Osteocyte (in vitro differentiated cells): Measurements from ENCODE around the gene LRIG1. TPM values are rescaled to one million over a fixed set of nuclear protein-coding genes. Genes with fewer than 3 reads are reported as not detected.

Experiments
- DNase-seq: peaks from one replicate; pipeline ENCODE4 v3.0.0; 2021; ENCODE audit warnings: mixed read lengths; ENCODE audit not compliant: unreplicated experiment; ENCODE audit errors: extremely low spot score
- H3K27ac Mint-ChIP-seq: one replicate; pipeline ENCODE4 v1.8.0; 2021; ENCODE audit warnings: mild to moderate bottlenecking, mixed read lengths; ENCODE audit not compliant: unreplicated experiment
- H3K27me3 Mint-ChIP-seq: one replicate; pipeline ENCODE4 v1.8.0; 2021; ENCODE audit warnings: mixed read lengths; ENCODE audit not compliant: unreplicated experiment
- H3K36me3 Mint-ChIP-seq: one replicate; pipeline ENCODE4 v1.8.0; 2021; ENCODE audit warnings: mixed read lengths; ENCODE audit not compliant: unreplicated experiment
- H3K4me1 Mint-ChIP-seq: one replicate; pipeline ENCODE4 v1.8.0; 2021; ENCODE audit warnings: mixed read lengths; ENCODE audit not compliant: unreplicated experiment
- H3K4me3 Mint-ChIP-seq: one replicate; pipeline ENCODE4 v1.8.0; 2021; ENCODE audit warnings: mild to moderate bottlenecking, moderate library complexity, mixed read lengths; ENCODE audit not compliant: unreplicated experiment
- H3K9me3 Mint-ChIP-seq: one replicate; pipeline ENCODE4 v1.8.0; 2021; ENCODE audit warnings: mixed read lengths; ENCODE audit not compliant: unreplicated experiment
- CTCF ChIP-seq: fragments of 200-600 bp; sonication (generic); IDR thresholded peaks from 2 replicates; pipeline ENCODE4 v1.5.0; 2021; ENCODE audit warnings: antibody characterized with exemption, mild to moderate bottlenecking, moderate library complexity
- total RNA-seq: library from RNA; stranded (reverse); gene quantifications from 2 replicates; pipeline ENCODE4 v1.2.1, GENCODE V29; 2021

The LRIG1 gene
- total RNA-seq, 1 donor from 2014 or later, result 60.8 TPM

DNA sequence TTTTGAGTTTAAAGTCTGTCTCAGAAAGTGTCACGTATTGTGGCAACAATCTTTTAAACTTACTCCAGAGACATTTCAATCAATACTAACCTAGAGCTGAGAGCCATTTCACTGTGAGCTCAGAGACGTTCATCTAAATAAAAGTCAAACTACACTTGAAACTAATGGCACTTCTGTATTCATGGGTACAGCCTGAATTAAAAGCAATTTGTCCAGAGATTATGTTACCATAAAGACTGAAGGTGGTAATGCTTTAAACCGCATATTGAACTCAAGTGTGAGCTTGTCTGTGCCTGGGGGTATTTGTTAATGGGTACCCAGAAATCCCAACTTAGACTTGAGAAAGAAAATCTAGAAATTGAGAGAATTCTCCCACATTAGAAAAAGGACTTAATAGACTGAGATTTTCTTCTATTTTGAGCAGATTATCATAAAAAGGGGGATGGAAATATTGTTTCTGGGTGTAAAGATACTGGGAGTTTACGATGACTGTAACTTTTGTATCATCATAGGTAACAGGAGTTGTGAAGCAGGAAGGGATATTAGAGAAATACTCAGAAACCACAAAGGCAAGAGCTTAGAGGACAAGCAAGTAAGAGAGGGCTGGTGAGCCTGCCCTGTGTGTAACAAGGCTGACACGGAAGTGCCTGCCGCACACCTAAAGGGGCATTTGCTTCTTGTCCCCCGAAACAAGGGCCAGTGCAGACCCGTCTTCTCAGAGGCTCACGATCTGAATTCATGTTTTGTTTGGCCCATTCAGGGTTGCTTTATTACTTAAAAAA lies 36.9 kb downstream of the LRIG1 start:
- no peak for DNase-seq
- Mint-ChIP-seq H3K4me3 (no peak overlapping the region), H3K27me3 (no peaks in the 10 kb centered on the region), H3K9me3 (no peaks in the 10 kb centered on the region), H3K4me1 (peaks cover 46% of the 10 kb centered on the region), H3K36me3 (peaks cover 22% of the 10 kb centered on the region), H3K27ac (no peak overlapping the region)
- TF ChIP-seq CTCF, result no peak

DNA sequence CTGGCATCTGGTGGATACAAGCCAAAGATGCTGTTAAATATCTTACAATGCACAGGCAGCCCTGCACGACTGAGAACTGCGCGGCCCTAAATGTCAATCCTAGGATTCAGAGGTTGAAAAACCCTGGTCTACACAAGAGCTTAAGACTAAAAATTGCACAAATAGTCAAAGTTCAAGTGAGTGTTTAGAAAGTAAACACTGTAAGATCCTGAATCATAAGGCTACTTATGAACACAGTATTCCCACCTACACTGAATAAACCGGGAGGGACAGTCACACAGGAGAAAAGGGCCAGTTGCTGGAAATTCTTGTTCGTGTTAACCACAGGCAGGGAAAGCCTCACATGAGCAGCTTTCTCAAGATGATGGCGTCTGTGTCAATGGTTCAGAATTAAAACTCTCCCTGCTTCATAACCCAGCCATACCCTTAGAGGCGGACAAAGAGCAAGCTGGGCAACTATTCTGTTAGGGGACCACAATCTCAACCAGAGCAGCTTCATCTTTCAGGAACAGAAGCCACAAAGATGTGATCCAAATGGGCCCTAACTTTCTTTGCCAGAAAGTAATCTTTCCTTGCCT lies 37.7 kb downstream of the LRIG1 start:
- peak overlapping the region; percentile 23 for H3K27ac Mint-ChIP-seq
- H3K4me1 Mint-ChIP-seq, result peaks cover 40% of the 10 kb centered on the region
- no peak for TF ChIP-seq CTCF
- no peak for DNase-seq
- no peaks in the 10 kb centered on the region for H3K27me3 Mint-ChIP-seq
- H3K9me3 Mint-ChIP-seq, result no peaks in the 10 kb centered on the region
- H3K4me3 Mint-ChIP-seq, result no peak overlapping the region
- H3K36me3 Mint-ChIP-seq, result peaks cover 18% of the 10 kb centered on the region

GRCh38 chr3:66457252-66457651 lies 43.6 kb downstream of the LRIG1 start:
- TF ChIP-seq CTCF, result no peak
- Mint-ChIP-seq H3K27me3 (no peaks in the 10 kb centered on the region), H3K27ac (no peak overlapping the region), H3K36me3 (peaks cover 31% of the 10 kb centered on the region), H3K4me3 (no peak overlapping the region), H3K4me1 (peaks cover 15% of the 10 kb centered on the region), H3K9me3 (no peaks in the 10 kb centered on the region)
- DNase-seq, result no peak

DNA sequence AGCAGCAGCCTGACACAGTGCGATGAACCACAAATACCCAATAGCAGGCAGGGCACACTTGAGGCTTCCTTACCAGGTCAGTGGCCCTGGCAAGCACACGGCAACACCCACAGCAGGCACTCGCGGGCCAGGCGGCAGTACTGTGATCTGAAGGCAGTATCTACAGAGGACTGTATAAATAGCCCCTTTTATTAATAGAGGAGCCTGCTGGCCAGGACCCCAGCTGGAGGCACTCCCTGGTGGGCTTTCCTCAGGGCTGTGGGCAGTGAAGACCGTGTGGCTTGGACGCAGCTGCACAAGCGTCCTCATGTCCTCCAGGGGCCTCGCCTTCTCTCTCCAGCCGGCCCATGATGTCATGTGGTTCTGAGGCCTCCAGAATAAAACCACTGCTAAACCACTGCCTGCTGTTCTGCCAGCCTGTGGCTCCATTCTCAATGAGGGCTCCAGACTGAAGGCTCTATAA lies 44.1 kb downstream of the LRIG1 start:
- H3K36me3 Mint-ChIP-seq, result peaks cover 31% of the 10 kb centered on the region
- H3K27ac Mint-ChIP-seq, result no peak overlapping the region
- H3K4me3 Mint-ChIP-seq, result no peak overlapping the region
- H3K27me3 Mint-ChIP-seq, result no peaks in the 10 kb centered on the region
- no peaks in the 10 kb centered on the region for H3K9me3 Mint-ChIP-seq
- DNase-seq, result no peak
- no peak for TF ChIP-seq CTCF
- peaks cover 10% of the 10 kb centered on the region for H3K4me1 Mint-ChIP-seq

DNA sequence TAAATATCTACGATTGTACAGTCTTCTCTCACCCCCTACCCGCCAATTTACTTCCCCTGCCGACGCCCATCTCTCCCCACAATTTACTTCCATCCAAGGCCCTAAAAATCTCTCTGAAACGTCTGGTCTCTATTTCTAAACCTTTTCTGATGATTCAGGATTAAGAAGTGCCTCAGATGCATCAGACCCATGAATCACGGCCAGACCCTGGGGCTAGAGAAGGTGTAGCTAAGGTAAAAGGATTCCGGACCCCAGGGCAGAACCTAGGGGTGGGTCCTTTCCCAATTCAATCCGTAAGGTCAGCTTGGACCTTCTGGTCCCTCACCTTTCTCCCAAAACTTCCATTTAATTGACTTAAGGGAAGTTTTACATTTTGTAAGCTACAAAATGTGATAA lies 46.4 kb downstream of the LRIG1 start:
- Mint-ChIP-seq H3K9me3 (no peaks in the 10 kb centered on the region), H3K4me3 (no peak overlapping the region), H3K27me3 (no peaks in the 10 kb centered on the region), H3K4me1 (peaks cover 20% of the 10 kb centered on the region), H3K36me3 (peaks cover 33% of the 10 kb centered on the region), H3K27ac (no peak overlapping the region)
- TF ChIP-seq CTCF, result no peak
- no peak for DNase-seq
